GM12878 (cell line): ENCODE data around the gene RFX1. TPM values are rescaled to one million over a fixed set of nuclear protein-coding genes. Genes with fewer than 3 reads are reported as not detected.

ENCODE experiments used
- CHD4 ChIP-seq: fragments of 200-600 bp; sonication (generic); IDR thresholded peaks from 2 replicates; pipeline ENCODE4 v1.6.1; 2016; ENCODE audit warnings: mild to moderate bottlenecking
- DPF2 ChIP-seq: fragments of 450-650 bp; IDR thresholded peaks from 2 replicates; pipeline ENCODE4 v1.6.1; 2017; ENCODE audit warnings: mild to moderate bottlenecking
- IRF3 ChIP-seq: fragments of 450-650 bp; IDR thresholded peaks from 2 replicates; pipeline ENCODE4 v1.6.1; 2014; ENCODE audit warnings: mild to moderate bottlenecking
- JUND ChIP-seq: IDR thresholded peaks from 2 replicates; pipeline ENCODE4 v1.6.1; 2012; ENCODE audit warnings: low read depth, mild to moderate bottlenecking, low read length, improper control_type of control experiment, moderate library complexity
- KLF5 ChIP-seq: fragments of 450-650 bp; IDR thresholded peaks from 2 replicates; pipeline ENCODE4 v1.6.1; 2014; ENCODE audit warnings: mild to moderate bottlenecking; ENCODE audit not compliant: partially characterized antibody
- MTA3 ChIP-seq: IDR thresholded peaks from 2 replicates; pipeline ENCODE4 v1.6.1; 2012; ENCODE audit warnings: low read length, inconsistent platforms, borderline replicate concordance
- SMAD1 ChIP-seq: fragments of 450-650 bp; IDR thresholded peaks from 2 replicates; pipeline ENCODE4 v1.6.1; 2018; ENCODE audit warnings: mild to moderate bottlenecking, low read depth; ENCODE audit not compliant: partially characterized antibody
- SMAD5 ChIP-seq: IDR thresholded peaks from 2 replicates; pipeline ENCODE4 v1.6.1; 2016; ENCODE audit warnings: antibody characterized with exemption, low read depth
- SP1 ChIP-seq: IDR thresholded peaks from one replicate; pipeline ENCODE4 v1.6.1; 2011; ENCODE audit warnings: low read depth, low read length
- SREBF1 ChIP-seq: IDR thresholded peaks from 2 replicates; pipeline ENCODE4 v1.6.1; 2012; ENCODE audit warnings: mild to moderate bottlenecking, low read length
- SREBF2 ChIP-seq: IDR thresholded peaks from 2 replicates; pipeline ENCODE4 v1.6.1; 2012; ENCODE audit warnings: mild to moderate bottlenecking, low read length
- SUZ12 ChIP-seq: fragments of 200-600 bp; sonication (generic); IDR thresholded peaks from one replicate; pipeline ENCODE4 v1.6.1; 2018; ENCODE audit warnings: antibody characterized with exemption, mild to moderate bottlenecking; ENCODE audit not compliant: unreplicated experiment
- TAF1 ChIP-seq: IDR thresholded peaks from 2 replicates; pipeline ENCODE4 v1.6.1; 2011; ENCODE audit warnings: mild to moderate bottlenecking, low read depth, low read length, borderline replicate concordance
- TCF12 ChIP-seq: IDR thresholded peaks from 2 replicates; pipeline ENCODE4 v1.6.1; 2011; ENCODE audit warnings: low read depth, mild to moderate bottlenecking, low read length
- USF2 ChIP-seq: IDR thresholded peaks from 2 replicates; pipeline ENCODE4 v1.6.1; 2011; ENCODE audit warnings: low read depth, low read length, improper control_type of control experiment, borderline replicate concordance
- WRNIP1 ChIP-seq: IDR thresholded peaks from 2 replicates; pipeline ENCODE4 v1.6.1; 2011; ENCODE audit warnings: low read depth, low read length, improper control_type of control experiment, borderline replicate concordance
- ZBTB4 ChIP-seq: fragments of 450-650 bp; formaldehyde crosslinking; IDR thresholded peaks from 2 replicates; pipeline ENCODE4 v1.4.0; 2022; ENCODE audit warnings: mild to moderate bottlenecking, moderate library complexity
- ZNF207 ChIP-seq: fragments of 450-650 bp; IDR thresholded peaks from 2 replicates; pipeline ENCODE4 v1.6.1; 2014; ENCODE audit warnings: antibody characterized with exemption, mild to moderate bottlenecking, borderline replicate concordance
- ZNF384 ChIP-seq: IDR thresholded peaks from 2 replicates; pipeline ENCODE4 v1.6.1; 2012; ENCODE audit warnings: low read depth, mild to moderate bottlenecking, low read length, improper control_type of control experiment, borderline replicate concordance
- polyA plus RNA-seq, 11 experiments: library from polyadenylated mRNA; depleted of rRNA in 4 of 11; unstranded in 6 of 11; stranded (reverse) in 5 of 11; fragments of >200 nt; fragmentation: Nextera tagmentation in 4 of 11; fragmentation: Illumina TruSeq in 1 of 11; extraction: Ambion mirVana in 4 of 11; extraction: Trizol in 1 of 11; gene quantifications; 1 replicate in 1 of 11; 2 replicates in 10 of 11; pipeline versions ENCODE4 v1.2.1 to v1.2.3, GENCODE V29; 2011 to 2016; ENCODE audit warnings: inconsistent platforms in 2 of 11, missing spikeins in 2 of 11, low read depth in 1 of 11
- total RNA-seq, 4 experiments: library from RNA; depleted of rRNA in 3 of 4; stranded (reverse); fragments of >200 nt in 3 of 4; fragmentation: Illumina TruSeq in 1 of 4; extraction: Trizol in 1 of 4; gene quantifications; 2 replicates each; pipeline versions ENCODE4 v1.2.1 to v1.2.3, GENCODE V29; 2013 to 2021
- TF ChIP-seq, protein P1 (sequence below): IDR thresholded peaks from 2 replicates; pipeline ENCODE4 v1.6.1; 2012; ENCODE audit warnings: low read depth, low read length, improper control_type of control experiment
- TF ChIP-seq, protein P2 (sequence below): fragments of 450-650 bp; IDR thresholded peaks from 2 replicates; pipeline ENCODE4 v1.6.1; 2017; ENCODE audit warnings: mild to moderate bottlenecking, moderate library complexity

RFX1 gene
- total and polyA plus RNA-seq, 10 of the 15 experiments (the other 5 are each of a cell fraction or from before 2014, with no cell fraction given): 0.05 to 11.0 (median 1.5) TPM

DNA sequence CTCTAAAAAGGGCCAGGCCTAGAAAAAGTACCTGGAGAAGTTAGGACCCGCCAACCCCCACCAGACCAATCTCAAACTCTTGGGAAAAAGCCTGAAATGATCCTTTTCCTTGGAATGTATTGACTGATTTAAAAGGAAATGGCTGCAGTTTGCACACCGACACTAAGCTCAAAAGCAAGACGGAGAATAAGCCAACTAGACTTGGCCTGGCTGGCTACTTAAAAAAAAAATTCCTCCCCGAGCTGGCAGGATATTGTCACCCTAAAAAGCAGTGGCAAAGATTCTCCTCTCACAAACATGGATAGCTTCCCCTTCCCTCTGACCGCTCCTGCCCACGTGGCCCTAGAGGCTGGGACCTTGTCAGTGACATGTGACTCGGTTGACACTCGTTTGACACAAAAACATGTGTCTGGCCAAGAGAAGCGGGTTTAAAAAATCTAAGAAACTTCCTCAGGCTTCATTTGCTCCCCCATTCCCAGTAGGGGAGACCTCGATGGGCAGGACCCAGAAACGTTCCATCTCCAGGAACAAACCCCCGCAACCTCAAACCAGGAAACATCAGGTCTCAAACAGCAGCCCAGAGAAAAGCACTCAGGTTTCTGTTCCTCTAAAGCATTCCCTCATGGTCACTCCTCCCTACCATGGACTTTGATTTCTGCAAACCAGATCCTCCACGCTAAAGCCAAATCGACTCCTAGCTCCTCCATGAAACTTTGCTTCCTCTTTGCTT is 1.3 kb downstream of the RFX1 start (continued):
- TF ChIP-seq IRF3 (no peak), SREBF2 (no peak), DPF2 (peak; percentile 38), SMAD5 (no peak), KLF5 (no peak), USF2 (peak; percentile 69), TAF1 (no peak), MTA3 (peak; percentile 34; the same call in 1 of the 2 replicates), SP1 (no peak), SREBF1 (no peak), SUZ12 (no peak), ZNF384 (no peak), CHD4 (no peak), ZBTB4 (no peak), ZNF207 (no peak), TCF12 (no peak), WRNIP1 (no peak), JUND (no peak), SMAD1 (no peak)
- TF ChIP-seq, protein P1, sequence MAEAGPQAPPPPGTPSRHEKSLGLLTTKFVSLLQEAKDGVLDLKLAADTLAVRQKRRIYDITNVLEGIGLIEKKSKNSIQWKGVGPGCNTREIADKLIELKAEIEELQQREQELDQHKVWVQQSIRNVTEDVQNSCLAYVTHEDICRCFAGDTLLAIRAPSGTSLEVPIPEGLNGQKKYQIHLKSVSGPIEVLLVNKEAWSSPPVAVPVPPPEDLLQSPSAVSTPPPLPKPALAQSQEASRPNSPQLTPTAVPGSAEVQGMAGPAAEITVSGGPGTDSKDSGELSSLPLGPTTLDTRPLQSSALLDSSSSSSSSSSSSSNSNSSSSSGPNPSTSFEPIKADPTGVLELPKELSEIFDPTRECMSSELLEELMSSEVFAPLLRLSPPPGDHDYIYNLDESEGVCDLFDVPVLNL: no peak
- TF ChIP-seq, protein P2, sequence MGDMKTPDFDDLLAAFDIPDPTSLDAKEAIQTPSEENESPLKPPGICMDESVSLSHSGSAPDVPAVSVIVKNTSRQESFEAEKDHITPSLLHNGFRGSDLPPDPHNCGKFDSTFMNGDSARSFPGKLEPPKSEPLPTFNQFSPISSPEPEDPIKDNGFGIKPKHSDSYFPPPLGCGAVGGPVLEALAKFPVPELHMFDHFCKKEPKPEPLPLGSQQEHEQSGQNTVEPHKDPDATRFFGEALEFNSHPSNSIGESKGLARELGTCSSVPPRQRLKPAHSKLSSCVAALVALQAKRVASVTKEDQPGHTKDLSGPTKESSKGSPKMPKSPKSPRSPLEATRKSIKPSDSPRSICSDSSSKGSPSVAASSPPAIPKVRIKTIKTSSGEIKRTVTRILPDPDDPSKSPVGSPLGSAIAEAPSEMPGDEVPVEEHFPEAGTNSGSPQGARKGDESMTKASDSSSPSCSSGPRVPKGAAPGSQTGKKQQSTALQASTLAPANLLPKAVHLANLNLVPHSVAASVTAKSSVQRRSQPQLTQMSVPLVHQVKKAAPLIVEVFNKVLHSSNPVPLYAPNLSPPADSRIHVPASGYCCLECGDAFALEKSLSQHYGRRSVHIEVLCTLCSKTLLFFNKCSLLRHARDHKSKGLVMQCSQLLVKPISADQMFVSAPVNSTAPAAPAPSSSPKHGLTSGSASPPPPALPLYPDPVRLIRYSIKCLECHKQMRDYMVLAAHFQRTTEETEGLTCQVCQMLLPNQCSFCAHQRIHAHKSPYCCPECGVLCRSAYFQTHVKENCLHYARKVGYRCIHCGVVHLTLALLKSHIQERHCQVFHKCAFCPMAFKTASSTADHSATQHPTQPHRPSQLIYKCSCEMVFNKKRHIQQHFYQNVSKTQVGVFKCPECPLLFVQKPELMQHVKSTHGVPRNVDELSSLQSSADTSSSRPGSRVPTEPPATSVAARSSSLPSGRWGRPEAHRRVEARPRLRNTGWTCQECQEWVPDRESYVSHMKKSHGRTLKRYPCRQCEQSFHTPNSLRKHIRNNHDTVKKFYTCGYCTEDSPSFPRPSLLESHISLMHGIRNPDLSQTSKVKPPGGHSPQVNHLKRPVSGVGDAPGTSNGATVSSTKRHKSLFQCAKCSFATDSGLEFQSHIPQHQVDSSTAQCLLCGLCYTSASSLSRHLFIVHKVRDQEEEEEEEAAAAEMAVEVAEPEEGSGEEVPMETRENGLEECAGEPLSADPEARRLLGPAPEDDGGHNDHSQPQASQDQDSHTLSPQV: no peak
